Adrenal gland (tissue), 5 donors: ENCODE data around the gene SMURF2.

ENCODE experiments used
- POLR2A ChIP-seq, 2 donors: fragments of 450-650 bp; IDR thresholded peaks; one replicate each; pipeline ENCODE4 v1.6.1; 2017; ENCODE audit warnings: antibody characterized with exemption in 2 of 2, mild to moderate bottlenecking in 2 of 2, moderate library complexity in 1 of 2
- TF ChIP-seq, protein P1 (sequence below), 6 experiments: fragments of 450-650 bp in 4 of 6; fragments of 200-600 bp in 2 of 6; sonication (generic) in 1 of 6; IDR thresholded peaks; 1 replicate in 5 of 6; 2 replicates in 1 of 6; pipeline versions ENCODE4 v1.5.1 to v1.8.0; 2016 to 2021; ENCODE audit warnings: antibody characterized with exemption in 6 of 6, mild to moderate bottlenecking in 2 of 6, moderate library complexity in 1 of 6
- donor health status: DM: no; HTN: no; CAD: no.

DNA sequence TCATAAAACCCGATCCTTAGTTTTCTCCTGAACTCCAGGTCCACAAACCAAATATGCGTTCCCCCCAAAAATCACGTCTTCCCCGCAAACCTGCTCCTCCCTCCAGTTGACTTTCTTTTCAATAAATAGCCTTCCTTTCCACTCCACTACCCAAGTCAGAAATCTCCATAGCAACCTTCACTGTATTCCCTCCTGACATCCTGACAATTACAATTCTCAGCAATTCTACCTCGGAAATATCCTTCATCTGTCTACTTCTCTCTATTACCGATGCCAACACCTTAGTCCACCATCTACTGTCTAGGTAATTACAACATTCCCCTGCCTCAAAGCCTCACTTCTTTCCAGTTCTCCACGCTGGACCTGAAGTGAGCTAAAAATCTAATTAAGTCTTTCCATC lies 50.7 kb downstream of the SMURF2 start:
- TF ChIP-seq, protein P1, sequence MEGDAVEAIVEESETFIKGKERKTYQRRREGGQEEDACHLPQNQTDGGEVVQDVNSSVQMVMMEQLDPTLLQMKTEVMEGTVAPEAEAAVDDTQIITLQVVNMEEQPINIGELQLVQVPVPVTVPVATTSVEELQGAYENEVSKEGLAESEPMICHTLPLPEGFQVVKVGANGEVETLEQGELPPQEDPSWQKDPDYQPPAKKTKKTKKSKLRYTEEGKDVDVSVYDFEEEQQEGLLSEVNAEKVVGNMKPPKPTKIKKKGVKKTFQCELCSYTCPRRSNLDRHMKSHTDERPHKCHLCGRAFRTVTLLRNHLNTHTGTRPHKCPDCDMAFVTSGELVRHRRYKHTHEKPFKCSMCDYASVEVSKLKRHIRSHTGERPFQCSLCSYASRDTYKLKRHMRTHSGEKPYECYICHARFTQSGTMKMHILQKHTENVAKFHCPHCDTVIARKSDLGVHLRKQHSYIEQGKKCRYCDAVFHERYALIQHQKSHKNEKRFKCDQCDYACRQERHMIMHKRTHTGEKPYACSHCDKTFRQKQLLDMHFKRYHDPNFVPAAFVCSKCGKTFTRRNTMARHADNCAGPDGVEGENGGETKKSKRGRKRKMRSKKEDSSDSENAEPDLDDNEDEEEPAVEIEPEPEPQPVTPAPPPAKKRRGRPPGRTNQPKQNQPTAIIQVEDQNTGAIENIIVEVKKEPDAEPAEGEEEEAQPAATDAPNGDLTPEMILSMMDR (IDR thresholded peaks at IDR 0.05) = no peak
- TF ChIP-seq POLR2A (IDR thresholded peaks at IDR 0.05) = no peak
